IPS DF 6.9 (cell line): ENCODE data around the gene ZNF485.

Source experiments
- DNase-seq: peaks from one replicate; pipeline ENCODE4 v3.0.0-alpha.2; 2013; ENCODE audit warnings: low read depth, low spot score
- H3K27ac ChIP-seq: one replicate; pipeline ENCODE4 v1.5.1; 2013; ENCODE audit warnings: low read length, control low read depth
- H3K27me3 ChIP-seq: 2 replicates; pipeline ENCODE4 v1.6.1; 2013; ENCODE audit warnings: mild to moderate bottlenecking, low read length; ENCODE audit not compliant: control insufficient read depth, insufficient read depth
- H3K36me3 ChIP-seq: 2 replicates; pipeline ENCODE4 v1.6.1; 2013; ENCODE audit warnings: low read length; ENCODE audit not compliant: control insufficient read depth, insufficient read depth
- H3K4me1 ChIP-seq: 2 replicates; pipeline ENCODE4 v1.6.1; 2013; ENCODE audit warnings: low read length; ENCODE audit not compliant: control insufficient read depth, insufficient read depth
- H3K4me3 ChIP-seq: 2 replicates; pipeline ENCODE4 v1.5.1; 2013; ENCODE audit warnings: mild to moderate bottlenecking, low read length
- H3K9me3 ChIP-seq: 2 replicates; pipeline ENCODE4 v1.6.1; 2013; ENCODE audit warnings: low read length, inconsistent platforms; ENCODE audit not compliant: control insufficient read depth, insufficient read depth
- WGBS: extraction: QIAGEN DNeasy Blood & Tissue Kit; methylation state at CpG from one replicate; pipeline ENCODE4 v1.1.7; 2013; ENCODE audit warnings: mixed read lengths, missing lambda C conversion rate; ENCODE audit not compliant: insufficient read length, insufficient coverage; 5-methylcytosine and 5-hydroxymethylcytosine counted together

The ZNF485 gene

GRCh38 chr10:43640603-43641002, 34.4 kb downstream of the ZNF485 start:
- Histone ChIP-seq H3K27me3 (no peaks in the 10 kb centered on the region), H3K4me1 (no peaks in the 10 kb centered on the region), H3K27ac (no peak overlapping the region), H3K36me3 (peaks cover 12% of the 10 kb centered on the region; the same call in 1 of the 2 replicates), H3K4me3 (no peak overlapping the region), H3K9me3 (peaks cover 6% of the 10 kb centered on the region)
- DNase-seq, result no peak

GRCh38 chr10:43644252-43644651, 38.0 kb downstream of the ZNF485 start:
- DNase-seq, result no peak
- Histone ChIP-seq H3K27ac (no peak overlapping the region), H3K9me3 (peaks cover 6% of the 10 kb centered on the region), H3K4me3 (no peak overlapping the region), H3K27me3 (peaks cover 2% of the 10 kb centered on the region; the same call in 1 of the 2 replicates), H3K4me1 (no peaks in the 10 kb centered on the region), H3K36me3 (peaks cover 12% of the 10 kb centered on the region; the same call in 1 of the 2 replicates)
- WGBS, result no CpG with 5 or more reads among the region's 8 CpGs

GRCh38 chr10:43645866-43646265, 39.6 kb downstream of the ZNF485 start:
- Histone ChIP-seq H3K4me1 (no peaks in the 10 kb centered on the region), H3K36me3 (peaks cover 12% of the 10 kb centered on the region; the same call in 1 of the 2 replicates), H3K9me3 (peaks cover 6% of the 10 kb centered on the region), H3K27ac (no peak overlapping the region), H3K4me3 (no peak overlapping the region), H3K27me3 (peaks cover 2% of the 10 kb centered on the region; the same call in 1 of the 2 replicates)
- no CpG with 5 or more reads among the region's 4 CpGs for WGBS
- DNase-seq, result no peak

GRCh38 chr10:43647576-43647975, 41.3 kb downstream of the ZNF485 start:
- Histone ChIP-seq H3K27ac (no peak overlapping the region), H3K4me1 (no peaks in the 10 kb centered on the region), H3K9me3 (peaks cover 6% of the 10 kb centered on the region), H3K36me3 (peaks cover 12% of the 10 kb centered on the region; the same call in 1 of the 2 replicates), H3K4me3 (no peak overlapping the region), H3K27me3 (peaks cover 2% of the 10 kb centered on the region; the same call in 1 of the 2 replicates)
- WGBS, result no CpG with 5 or more reads among the region's 6 CpGs
- no peak for DNase-seq

DNA sequence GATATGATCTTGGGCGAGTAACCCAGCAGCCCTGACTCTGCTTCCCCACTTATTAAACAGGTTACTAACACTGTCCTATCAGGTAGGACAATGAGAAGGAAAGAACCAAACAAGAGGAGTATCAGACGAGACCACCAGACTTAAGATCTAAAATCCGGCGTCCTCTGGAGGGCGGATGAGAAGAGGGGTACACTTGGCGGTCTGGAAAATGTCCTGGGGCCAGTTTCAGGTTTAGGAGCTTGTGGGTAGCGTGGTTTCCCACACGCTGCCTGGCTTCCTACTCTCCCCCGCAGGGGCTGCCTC, 41.8 kb downstream of the ZNF485 start:
- Histone ChIP-seq H3K27me3 (peaks cover 2% of the 10 kb centered on the region; the same call in 1 of the 2 replicates), H3K36me3 (peaks cover 12% of the 10 kb centered on the region; the same call in 1 of the 2 replicates), H3K4me1 (no peaks in the 10 kb centered on the region), H3K27ac (no peak overlapping the region), H3K4me3 (peak overlapping the region; percentile 56; the same call in 1 of the 2 replicates), H3K9me3 (peaks cover 6% of the 10 kb centered on the region)
- WGBS, result no CpG with 5 or more reads among the region's 9 CpGs
- DNase-seq, result no peak

DNA sequence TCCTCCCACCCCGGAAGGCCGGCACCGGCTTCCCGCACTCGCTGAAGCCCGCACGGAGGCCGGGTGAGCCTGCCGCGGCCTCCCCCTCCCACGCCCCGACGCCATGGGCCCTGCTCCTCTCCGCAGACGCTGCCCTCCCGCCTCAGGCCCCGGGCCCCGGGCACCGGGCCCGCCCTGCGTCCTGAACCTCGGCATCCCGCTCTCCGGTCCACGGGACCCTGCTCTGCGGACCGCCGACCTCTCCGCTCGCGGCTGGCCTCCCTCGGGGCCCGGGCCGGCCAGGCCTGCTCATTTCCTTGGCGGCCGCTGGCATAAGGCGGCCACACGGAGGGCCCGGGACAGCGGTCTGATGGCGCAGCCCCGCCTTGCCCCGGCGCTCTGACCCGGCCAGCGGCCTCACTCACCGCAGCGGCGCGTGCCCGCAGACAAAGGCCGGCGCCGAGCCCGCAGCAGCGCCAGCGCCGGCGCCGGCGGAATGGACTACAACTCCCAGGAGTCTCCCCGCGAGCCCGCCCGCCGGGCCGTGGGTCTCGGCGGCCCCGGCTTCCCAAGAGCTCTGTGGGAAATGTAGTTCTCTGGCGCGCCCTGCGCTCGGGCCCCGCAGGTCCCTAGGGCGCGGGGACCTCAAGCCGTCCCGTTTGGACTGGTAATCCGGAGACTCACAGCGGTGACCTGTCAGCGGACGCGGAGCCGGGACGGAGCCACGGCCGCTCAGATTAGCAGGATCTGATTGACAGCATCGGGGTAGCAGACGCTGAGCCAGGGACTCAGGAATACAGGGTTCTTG, 42.4 kb downstream of the ZNF485 start, which contains the start of gene ZNF32:
Gene ZNF32 (minus strand): TSS at position 484 of the 787 bp plus-strand sequence. CDS start 2,748 bp downstream, outside the sequence.
- peak; percentile 64 for DNase-seq
- peaks cover 12% of the 10 kb centered on the region; the same call in 1 of the 2 replicates for H3K36me3 ChIP-seq
- H3K9me3 ChIP-seq, result peaks cover 6% of the 10 kb centered on the region
- no peaks in the 10 kb centered on the region for H3K4me1 ChIP-seq
- peaks cover 2% of the 10 kb centered on the region; the same call in 1 of the 2 replicates for H3K27me3 ChIP-seq
- peak within 1 kb of the TSS; percentile 56 for H3K4me3 ChIP-seq
- WGBS, result no CpG with 5 or more reads among the region's 90 CpGs
- H3K27ac ChIP-seq, result no peak within 1 kb of the TSS

DNA sequence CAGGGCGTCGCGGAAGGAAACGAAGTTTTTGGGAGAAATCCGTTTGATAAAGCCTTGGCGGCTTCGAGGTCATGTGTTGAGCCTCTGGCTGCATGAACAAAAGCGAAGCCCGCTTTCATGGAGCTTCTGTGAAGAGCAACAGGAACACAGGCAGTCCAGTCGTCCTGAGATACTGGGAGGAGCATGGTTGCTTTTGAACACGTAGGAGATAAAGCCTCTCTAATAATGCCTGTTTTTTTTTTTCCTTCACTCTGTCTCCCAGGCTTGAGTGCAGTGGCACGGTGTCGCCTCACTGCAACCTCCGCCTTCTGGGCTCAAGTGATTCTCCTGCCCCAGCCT, 42.9 kb downstream of the ZNF485 start:
- DNase-seq, result no peak
- no CpG with 5 or more reads among the region's 14 CpGs for WGBS
- peaks cover 8% of the 10 kb centered on the region; the same call in 1 of the 2 replicates for H3K36me3 ChIP-seq
- H3K9me3 ChIP-seq, result peaks cover 3% of the 10 kb centered on the region
- H3K27me3 ChIP-seq, result peaks cover 2% of the 10 kb centered on the region; the same call in 1 of the 2 replicates
- H3K4me1 ChIP-seq, result no peaks in the 10 kb centered on the region
- H3K27ac ChIP-seq, result no peak overlapping the region
- peak overlapping the region; percentile 41; the same call in 1 of the 2 replicates for H3K4me3 ChIP-seq

- no peak for DNase-seq
- no CpG with 5 or more reads among the region's 2 CpGs for WGBS
- H3K36me3 ChIP-seq, result no peaks in the 10 kb centered on the region
Measured at GRCh38 chr10:43653746-43654145, 47.5 kb downstream of the ZNF485 start.

GRCh38 chr10:43655311-43655710, 49.1 kb downstream of the ZNF485 start:
- H3K27ac ChIP-seq, result no peak overlapping the region
- DNase-seq, result no peak
- H3K4me3 ChIP-seq, result no peak overlapping the region
- H3K4me1 ChIP-seq, result no peaks in the 10 kb centered on the region
- no CpG with 5 or more reads among the region's 8 CpGs for WGBS
- H3K9me3 ChIP-seq, result no peaks in the 10 kb centered on the region
- H3K27me3 ChIP-seq, result no peaks in the 10 kb centered on the region
- no peaks in the 10 kb centered on the region for H3K36me3 ChIP-seq

More at GRCh38 chr10:43653746-43654145, 47.5 kb downstream of the ZNF485 start:
- no peaks in the 10 kb centered on the region for H3K9me3 ChIP-seq
- H3K27me3 ChIP-seq, result peaks cover 2% of the 10 kb centered on the region; the same call in 1 of the 2 replicates
- H3K27ac ChIP-seq, result no peak overlapping the region
- H3K4me3 ChIP-seq, result no peak overlapping the region
- no peaks in the 10 kb centered on the region for H3K4me1 ChIP-seq

- H3K27me3 ChIP-seq, result no peaks in the 10 kb centered on the region
- H3K27ac ChIP-seq, result no peak overlapping the region
- no peaks in the 10 kb centered on the region for H3K9me3 ChIP-seq
- DNase-seq, result no peak
- H3K4me1 ChIP-seq, result no peaks in the 10 kb centered on the region
- no peaks in the 10 kb centered on the region for H3K36me3 ChIP-seq
- no peak overlapping the region for H3K4me3 ChIP-seq
- WGBS, result no CpG with 5 or more reads among the region's 8 CpGs
Measured at GRCh38 chr10:43658227-43658626, 52.0 kb downstream of the ZNF485 start.
